Subcutaneous preadipocyte (primary cell): ENCODE data around the gene RABL2B. TPM values are rescaled to one million over a fixed set of nuclear protein-coding genes. Genes with fewer than 3 reads are reported as not detected.

ENCODE experiments used
- total RNA-seq: library from RNA; depleted of rRNA; stranded (reverse); fragments of >200 nt; gene quantifications from 2 replicates; pipeline ENCODE4 v1.2.3, GENCODE V29; 2012

Gene RABL2B
- total RNA-seq: 8.1 and 17.4 TPM in 2 replicates

GRCh38 chr22:50783033-50783879 lies at the start of gene RABL2B:
RABL2B (minus strand) TSS chr22:50783636; CDS start chr22:50782294, 1,342 bp downstream.

GRCh38 chr22:50737728-50738648 lies 45.4 kb downstream of the RABL2B start, which contains the start of gene ACR:
ACR (plus strand) TSS chr22:50738204; CDS start chr22:50738236, 32 bp downstream.

Other genes with a start within 250 kb of the RABL2B start
- not detected in 2 replicates for gene KLHDC7B, start 237.7 kb downstream of the RABL2B start, total RNA-seq
- gene SYCE3, start 220.7 kb downstream of the RABL2B start, total RNA-seq: not detected in 2 replicates
- 0.73 and 1.2 TPM in 2 replicates for gene CPT1B, start 205.2 kb downstream of the RABL2B start, total RNA-seq
- 22.5 and 25.4 TPM in 2 replicates for gene CHKB, start 200.8 kb downstream of the RABL2B start, total RNA-seq
- 0.37 and 0.39 TPM in 2 replicates for gene MAPK8IP2, start 182.8 kb downstream of the RABL2B start, total RNA-seq
- gene ARSA, start 155.5 kb downstream of the RABL2B start, total RNA-seq: 15.8 and 16.4 TPM in 2 replicates
- 0.73 and 2.2 TPM in 2 replicates for gene SHANK3, start 110.8 kb downstream of the RABL2B start, total RNA-seq
- gene ACR, start 45.4 kb downstream of the RABL2B start, total RNA-seq: not detected in 2 replicates